Gastrocnemius medialis (tissue), 4 donors: ENCODE measurements around the gene RMND5B.

Experiments
- CTCF ChIP-seq, 5 experiments: fragments of 450-650 bp in 3 of 5; fragments of 200-600 bp in 2 of 5; sonication (generic) in 2 of 5; IDR thresholded peaks in 4 of 5; conservative IDR thresholded peaks in 1 of 5; 1 replicate in 4 of 5; 2 replicates in 1 of 5; pipeline ENCODE4 v1.5.1; 2016 to 2019; ENCODE audit warnings: antibody characterized with exemption in 5 of 5, mild to moderate bottlenecking in 3 of 5, moderate library complexity in 3 of 5
- POLR2A ChIP-seq, 2 donors: fragments of 450-650 bp; IDR thresholded peaks; one replicate each; pipeline ENCODE4 v1.6.1; 2017; ENCODE audit warnings: antibody characterized with exemption in 2 of 2, mild to moderate bottlenecking in 2 of 2, moderate library complexity in 2 of 2

GRCh38 chr5:178108446-178108845 lies 22.4 kb upstream of the RMND5B start:
- TF ChIP-seq CTCF (IDR thresholded peaks at IDR 0.05 in 4 of 5, conservative IDR thresholded peaks at IDR 0.05 in 1 of 5) (no peak), POLR2A (IDR thresholded peaks at IDR 0.05) (no peak)
